ENCODE measurements around the gene RAB4A.

Gene RAB4A

DNA sequence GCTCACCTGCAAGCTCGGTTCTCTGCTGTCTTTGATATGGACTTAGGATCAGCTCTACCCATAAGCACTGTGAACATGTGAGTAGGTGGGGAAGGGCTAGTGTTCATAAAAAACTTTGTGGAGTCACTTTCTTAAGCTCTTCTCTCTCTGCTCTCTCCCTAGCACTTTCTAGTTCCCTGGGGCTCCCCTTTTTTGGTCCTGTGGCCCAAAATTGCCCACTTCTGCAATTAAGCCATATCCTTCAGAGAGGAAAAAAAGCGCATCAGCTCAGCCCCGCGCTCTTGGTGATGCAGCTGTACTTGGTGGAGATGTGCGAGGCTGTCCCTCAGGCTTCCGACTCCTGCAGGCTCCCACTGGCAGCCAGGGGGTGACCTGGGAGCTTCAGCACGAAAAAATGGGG lies 48.6 kb downstream of the RAB4A start:
- TF ChIP-seq EGR2 (tag by site-specific recombination; IDR thresholded peaks at IDR 0.05; ENCODE audit: low read depth) (no peak), PRDM1 (tag by site-specific recombination; IDR thresholded peaks at IDR 0.05) (peak; percentile 57; the same call in 1 of the 2 replicates), ZNF658 (tag by site-specific recombination; IDR thresholded peaks at IDR 0.05) (no peak), SP7 (tag by site-specific recombination; IDR thresholded peaks at IDR 0.05) (no peak)
- TF ChIP-seq, protein P1, sequence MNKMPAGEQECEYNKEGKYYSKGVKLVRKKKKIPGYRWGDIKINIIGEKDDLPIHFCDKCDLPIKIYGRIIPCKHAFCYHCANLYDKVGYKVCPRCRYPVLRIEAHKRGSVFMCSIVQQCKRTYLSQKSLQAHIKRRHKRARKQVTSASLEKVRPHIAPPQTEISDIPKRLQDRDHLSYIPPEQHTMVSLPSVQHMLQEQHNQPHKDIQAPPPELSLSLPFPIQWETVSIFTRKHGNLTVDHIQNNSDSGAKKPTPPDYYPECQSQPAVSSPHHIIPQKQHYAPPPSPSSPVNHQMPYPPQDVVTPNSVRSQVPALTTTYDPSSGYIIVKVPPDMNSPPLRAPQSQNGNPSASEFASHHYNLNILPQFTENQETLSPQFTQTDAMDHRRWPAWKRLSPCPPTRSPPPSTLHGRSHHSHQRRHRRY (tag by site-specific recombination; IDR thresholded peaks at IDR 0.05): no peak
- Histone ChIP-seq H3K9me3 (ENCODE audit: control insufficient read depth, insufficient read depth, low read depth, low read length) (no peaks in the 10 kb centered on the region), H3K4me1 (ENCODE audit: control insufficient read depth, insufficient read depth, low read length) (0 out of 2 replicates have a peak, but pooled peaks cover 6% of the 10 kb centered on the region), H3K27ac (ENCODE audit: extremely low read depth, low read depth, low read length) (no peak overlapping the region), H3K4me3 (ENCODE audit: low read depth, low read length) (no peak overlapping the region), H3K36me3 (ENCODE audit: control insufficient read depth in 2 of 2, insufficient read depth in 1 of 2, low read length in 2 of 2) (peaks cover 53 to 58% of the 10 kb centered on the region in 2 experiments)
- ChIA-PET POLR2A (no interaction called here), CTCF (interaction anchor here (0.7 to 1.1 kb wide), 3 partner anchors 61 to 162 kb away, joined by 3 to 4 read pairs (median 3); no protein-coding TSS in a partner anchor)

DNA sequence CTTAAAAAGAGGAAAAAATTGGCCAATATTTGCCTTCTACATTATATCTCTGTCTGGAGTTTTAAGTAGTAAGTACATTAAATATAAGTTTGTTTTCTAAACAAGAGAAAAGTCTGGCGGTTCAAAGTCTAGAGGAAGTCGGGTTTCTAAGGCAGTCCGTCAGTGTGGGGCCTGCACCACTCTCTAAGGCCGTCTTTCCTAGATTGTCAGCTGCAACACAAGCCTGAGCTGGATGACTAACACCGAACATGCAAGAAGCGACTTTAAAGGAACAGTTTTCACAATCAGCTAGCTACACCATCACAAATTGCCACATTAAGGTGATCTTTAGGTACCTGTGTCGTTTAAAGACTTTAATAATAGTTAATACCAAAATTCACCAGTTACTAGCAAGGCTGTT lies 52.3 kb downstream of the RAB4A start:
- no peaks in the 10 kb centered on the region for H3K9me3 ChIP-seq (ENCODE audit: control insufficient read depth, insufficient read depth, low read depth, low read length)
- ChIA-PET POLR2A (interaction anchor here (0.6 kb wide), 1 partner anchor 18 kb away, joined by 3 read pairs; no protein-coding TSS in a partner anchor), CTCF (interaction anchor here (1.2 kb wide), 1 partner anchor 64 kb away, joined by 4 read pairs; no protein-coding TSS in a partner anchor)
- peaks cover 61 to 74% of the 10 kb centered on the region in 2 experiments for H3K36me3 ChIP-seq (ENCODE audit: control insufficient read depth in 2 of 2, insufficient read depth in 1 of 2, low read length in 2 of 2)
- no peak overlapping the region for H3K27ac ChIP-seq (ENCODE audit: extremely low read depth, low read depth, low read length)
- H3K4me1 ChIP-seq (ENCODE audit: control insufficient read depth, insufficient read depth, low read length): 0 out of 2 replicates have a peak, but pooled peaks cover 6% of the 10 kb centered on the region
- H3K4me3 ChIP-seq (ENCODE audit: low read depth, low read length): no peak overlapping the region
- TF ChIP-seq, protein P2, sequence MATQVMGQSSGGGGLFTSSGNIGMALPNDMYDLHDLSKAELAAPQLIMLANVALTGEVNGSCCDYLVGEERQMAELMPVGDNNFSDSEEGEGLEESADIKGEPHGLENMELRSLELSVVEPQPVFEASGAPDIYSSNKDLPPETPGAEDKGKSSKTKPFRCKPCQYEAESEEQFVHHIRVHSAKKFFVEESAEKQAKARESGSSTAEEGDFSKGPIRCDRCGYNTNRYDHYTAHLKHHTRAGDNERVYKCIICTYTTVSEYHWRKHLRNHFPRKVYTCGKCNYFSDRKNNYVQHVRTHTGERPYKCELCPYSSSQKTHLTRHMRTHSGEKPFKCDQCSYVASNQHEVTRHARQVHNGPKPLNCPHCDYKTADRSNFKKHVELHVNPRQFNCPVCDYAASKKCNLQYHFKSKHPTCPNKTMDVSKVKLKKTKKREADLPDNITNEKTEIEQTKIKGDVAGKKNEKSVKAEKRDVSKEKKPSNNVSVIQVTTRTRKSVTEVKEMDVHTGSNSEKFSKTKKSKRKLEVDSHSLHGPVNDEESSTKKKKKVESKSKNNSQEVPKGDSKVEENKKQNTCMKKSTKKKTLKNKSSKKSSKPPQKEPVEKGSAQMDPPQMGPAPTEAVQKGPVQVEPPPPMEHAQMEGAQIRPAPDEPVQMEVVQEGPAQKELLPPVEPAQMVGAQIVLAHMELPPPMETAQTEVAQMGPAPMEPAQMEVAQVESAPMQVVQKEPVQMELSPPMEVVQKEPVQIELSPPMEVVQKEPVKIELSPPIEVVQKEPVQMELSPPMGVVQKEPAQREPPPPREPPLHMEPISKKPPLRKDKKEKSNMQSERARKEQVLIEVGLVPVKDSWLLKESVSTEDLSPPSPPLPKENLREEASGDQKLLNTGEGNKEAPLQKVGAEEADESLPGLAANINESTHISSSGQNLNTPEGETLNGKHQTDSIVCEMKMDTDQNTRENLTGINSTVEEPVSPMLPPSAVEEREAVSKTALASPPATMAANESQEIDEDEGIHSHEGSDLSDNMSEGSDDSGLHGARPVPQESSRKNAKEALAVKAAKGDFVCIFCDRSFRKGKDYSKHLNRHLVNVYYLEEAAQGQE (tag by site-specific recombination; IDR thresholded peaks at IDR 0.05): no peak
- no peak for TF ChIP-seq ZBTB21 (tag by site-specific recombination; IDR thresholded peaks at IDR 0.05)
- TF ChIP-seq MEIS1 (CRISPR knock-in tag; IDR thresholded peaks at IDR 0.05; ENCODE audit: borderline replicate concordance): no peak
- TF ChIP-seq, protein P3, sequence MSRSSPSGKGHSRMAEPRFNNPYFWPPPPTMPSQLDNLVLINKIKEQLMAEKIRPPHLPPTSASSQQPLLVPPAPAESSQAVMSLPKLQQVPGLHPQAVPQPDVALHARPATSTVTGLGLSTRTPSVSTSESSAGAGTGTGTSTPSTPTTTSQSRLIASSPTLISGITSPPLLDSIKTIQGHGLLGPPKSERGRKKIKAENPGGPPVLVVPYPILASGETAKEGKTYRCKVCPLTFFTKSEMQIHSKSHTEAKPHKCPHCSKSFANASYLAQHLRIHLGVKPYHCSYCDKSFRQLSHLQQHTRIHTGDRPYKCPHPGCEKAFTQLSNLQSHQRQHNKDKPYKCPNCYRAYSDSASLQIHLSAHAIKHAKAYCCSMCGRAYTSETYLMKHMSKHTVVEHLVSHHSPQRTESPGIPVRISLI (tag by site-specific recombination; IDR thresholded peaks at IDR 0.05): no peak
- no peak for TF ChIP-seq GLI4 (tag by site-specific recombination; IDR thresholded peaks at IDR 0.05)
- TF ChIP-seq ZNF138 (tag by site-specific recombination; IDR thresholded peaks at IDR 0.05; ENCODE audit: borderline replicate concordance): no peak
- TF ChIP-seq GLIS1 (tag by site-specific recombination; IDR thresholded peaks at IDR 0.05): no peak
- TF ChIP-seq ZNF670 (tag by site-specific recombination; IDR thresholded peaks at IDR 0.05; ENCODE audit: low read depth): no peak
- TF ChIP-seq, protein P4, sequence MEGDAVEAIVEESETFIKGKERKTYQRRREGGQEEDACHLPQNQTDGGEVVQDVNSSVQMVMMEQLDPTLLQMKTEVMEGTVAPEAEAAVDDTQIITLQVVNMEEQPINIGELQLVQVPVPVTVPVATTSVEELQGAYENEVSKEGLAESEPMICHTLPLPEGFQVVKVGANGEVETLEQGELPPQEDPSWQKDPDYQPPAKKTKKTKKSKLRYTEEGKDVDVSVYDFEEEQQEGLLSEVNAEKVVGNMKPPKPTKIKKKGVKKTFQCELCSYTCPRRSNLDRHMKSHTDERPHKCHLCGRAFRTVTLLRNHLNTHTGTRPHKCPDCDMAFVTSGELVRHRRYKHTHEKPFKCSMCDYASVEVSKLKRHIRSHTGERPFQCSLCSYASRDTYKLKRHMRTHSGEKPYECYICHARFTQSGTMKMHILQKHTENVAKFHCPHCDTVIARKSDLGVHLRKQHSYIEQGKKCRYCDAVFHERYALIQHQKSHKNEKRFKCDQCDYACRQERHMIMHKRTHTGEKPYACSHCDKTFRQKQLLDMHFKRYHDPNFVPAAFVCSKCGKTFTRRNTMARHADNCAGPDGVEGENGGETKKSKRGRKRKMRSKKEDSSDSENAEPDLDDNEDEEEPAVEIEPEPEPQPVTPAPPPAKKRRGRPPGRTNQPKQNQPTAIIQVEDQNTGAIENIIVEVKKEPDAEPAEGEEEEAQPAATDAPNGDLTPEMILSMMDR (tag by site-specific recombination; IDR thresholded peaks at IDR 0.05): no peak
- TF ChIP-seq ZXDB (tag by site-specific recombination; IDR thresholded peaks at IDR 0.05): no peak
- TF ChIP-seq ZBTB7A (tag by site-specific recombination; IDR thresholded peaks at IDR 0.05; ENCODE audit: low read depth): no peak
- TF ChIP-seq, protein P5, sequence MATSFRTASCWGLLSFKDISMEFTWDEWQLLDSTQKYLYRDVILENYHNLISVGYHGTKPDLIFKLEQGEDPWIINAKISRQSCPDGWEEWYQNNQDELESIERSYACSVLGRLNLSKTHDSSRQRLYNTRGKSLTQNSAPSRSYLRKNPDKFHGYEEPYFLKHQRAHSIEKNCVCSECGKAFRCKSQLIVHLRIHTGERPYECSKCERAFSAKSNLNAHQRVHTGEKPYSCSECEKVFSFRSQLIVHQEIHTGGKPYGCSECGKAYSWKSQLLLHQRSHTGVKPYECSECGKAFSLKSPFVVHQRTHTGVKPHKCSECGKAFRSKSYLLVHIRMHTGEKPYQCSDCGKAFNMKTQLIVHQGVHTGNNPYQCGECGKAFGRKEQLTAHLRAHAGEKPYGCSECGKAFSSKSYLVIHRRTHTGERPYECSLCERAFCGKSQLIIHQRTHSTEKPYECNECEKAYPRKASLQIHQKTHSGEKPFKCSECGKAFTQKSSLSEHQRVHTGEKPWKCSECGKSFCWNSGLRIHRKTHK (tag by site-specific recombination; IDR thresholded peaks at IDR 0.05): no peak
- TF ChIP-seq ZNF350 (tag by site-specific recombination; IDR thresholded peaks at IDR 0.05): no peak
- no peak for TF ChIP-seq WT1 (tag by site-specific recombination; IDR thresholded peaks at IDR 0.05)
- TF ChIP-seq, protein P6, sequence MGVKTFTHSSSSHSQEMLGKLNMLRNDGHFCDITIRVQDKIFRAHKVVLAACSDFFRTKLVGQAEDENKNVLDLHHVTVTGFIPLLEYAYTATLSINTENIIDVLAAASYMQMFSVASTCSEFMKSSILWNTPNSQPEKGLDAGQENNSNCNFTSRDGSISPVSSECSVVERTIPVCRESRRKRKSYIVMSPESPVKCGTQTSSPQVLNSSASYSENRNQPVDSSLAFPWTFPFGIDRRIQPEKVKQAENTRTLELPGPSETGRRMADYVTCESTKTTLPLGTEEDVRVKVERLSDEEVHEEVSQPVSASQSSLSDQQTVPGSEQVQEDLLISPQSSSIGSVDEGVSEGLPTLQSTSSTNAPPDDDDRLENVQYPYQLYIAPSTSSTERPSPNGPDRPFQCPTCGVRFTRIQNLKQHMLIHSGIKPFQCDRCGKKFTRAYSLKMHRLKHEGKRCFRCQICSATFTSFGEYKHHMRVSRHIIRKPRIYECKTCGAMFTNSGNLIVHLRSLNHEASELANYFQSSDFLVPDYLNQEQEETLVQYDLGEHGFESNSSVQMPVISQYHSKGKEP (tag by site-specific recombination; IDR thresholded peaks at IDR 0.05): no peak
- TF ChIP-seq, protein P7, sequence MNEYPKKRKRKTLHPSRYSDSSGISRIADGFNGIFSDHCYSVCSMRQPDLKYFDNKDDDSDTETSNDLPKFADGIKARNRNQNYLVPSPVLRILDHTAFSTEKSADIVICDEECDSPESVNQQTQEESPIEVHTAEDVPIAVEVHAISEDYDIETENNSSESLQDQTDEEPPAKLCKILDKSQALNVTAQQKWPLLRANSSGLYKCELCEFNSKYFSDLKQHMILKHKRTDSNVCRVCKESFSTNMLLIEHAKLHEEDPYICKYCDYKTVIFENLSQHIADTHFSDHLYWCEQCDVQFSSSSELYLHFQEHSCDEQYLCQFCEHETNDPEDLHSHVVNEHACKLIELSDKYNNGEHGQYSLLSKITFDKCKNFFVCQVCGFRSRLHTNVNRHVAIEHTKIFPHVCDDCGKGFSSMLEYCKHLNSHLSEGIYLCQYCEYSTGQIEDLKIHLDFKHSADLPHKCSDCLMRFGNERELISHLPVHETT (tag by site-specific recombination; IDR thresholded peaks at IDR 0.05): no peak
- no peak for TF ChIP-seq ZNF133 (tag by site-specific recombination; IDR thresholded peaks at IDR 0.05)

All from HEK293 (cell line).